Measurements from ENCODE around the gene PLPP2. TPM values are rescaled to one million over a fixed set of nuclear protein-coding genes. Genes with fewer than 3 reads are reported as not detected.

PLPP2 gene
- total RNA-seq, 2 experiments from 2014 or later = 0.03 to 0.80 TPM

DNA sequence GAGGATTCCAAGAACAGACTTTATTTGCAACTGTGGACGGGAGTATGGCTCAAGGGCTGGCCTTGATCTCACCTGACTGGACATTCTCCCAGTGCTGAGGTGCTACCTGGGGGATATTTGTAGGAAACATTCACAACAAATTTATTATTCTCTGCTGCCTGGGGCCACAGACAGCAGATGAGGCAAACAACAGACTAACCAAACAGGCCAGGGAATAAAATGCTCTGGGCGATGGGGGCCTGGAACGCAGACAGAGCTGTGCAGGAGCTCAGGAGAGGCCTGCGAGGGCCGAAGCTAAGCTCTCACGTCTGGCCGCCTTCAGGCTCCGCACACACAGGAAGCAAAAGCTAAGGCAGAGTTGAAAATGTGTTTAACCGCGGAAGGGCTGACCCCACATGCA, 7.8 kb downstream of the PLPP2 start:
- no peaks in the 10 kb centered on the region for H3K9me3 ChIP-seq (ENCODE audit: low read length)
- no peaks in the 10 kb centered on the region for H4K20me1 ChIP-seq (ENCODE audit: insufficient read depth, low read length)
- TF ChIP-seq EZH2phosphoT487 (IDR thresholded peaks at IDR 0.05; ENCODE audit: borderline replicate concordance, low read depth, low read length) = no peak
- TF ChIP-seq, protein P1, sequence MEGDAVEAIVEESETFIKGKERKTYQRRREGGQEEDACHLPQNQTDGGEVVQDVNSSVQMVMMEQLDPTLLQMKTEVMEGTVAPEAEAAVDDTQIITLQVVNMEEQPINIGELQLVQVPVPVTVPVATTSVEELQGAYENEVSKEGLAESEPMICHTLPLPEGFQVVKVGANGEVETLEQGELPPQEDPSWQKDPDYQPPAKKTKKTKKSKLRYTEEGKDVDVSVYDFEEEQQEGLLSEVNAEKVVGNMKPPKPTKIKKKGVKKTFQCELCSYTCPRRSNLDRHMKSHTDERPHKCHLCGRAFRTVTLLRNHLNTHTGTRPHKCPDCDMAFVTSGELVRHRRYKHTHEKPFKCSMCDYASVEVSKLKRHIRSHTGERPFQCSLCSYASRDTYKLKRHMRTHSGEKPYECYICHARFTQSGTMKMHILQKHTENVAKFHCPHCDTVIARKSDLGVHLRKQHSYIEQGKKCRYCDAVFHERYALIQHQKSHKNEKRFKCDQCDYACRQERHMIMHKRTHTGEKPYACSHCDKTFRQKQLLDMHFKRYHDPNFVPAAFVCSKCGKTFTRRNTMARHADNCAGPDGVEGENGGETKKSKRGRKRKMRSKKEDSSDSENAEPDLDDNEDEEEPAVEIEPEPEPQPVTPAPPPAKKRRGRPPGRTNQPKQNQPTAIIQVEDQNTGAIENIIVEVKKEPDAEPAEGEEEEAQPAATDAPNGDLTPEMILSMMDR (conservative IDR thresholded peaks at IDR 0.05; ENCODE audit: low read length) = no peak
- no peak for DNase-seq (ENCODE audit: low spot score)
- H3K4me1 ChIP-seq (ENCODE audit: insufficient read depth, low read length, poor library complexity, severe bottlenecking) = no peaks in the 10 kb centered on the region
- H3K9me2 ChIP-seq (ENCODE audit: insufficient read depth, low read length) = no peaks in the 10 kb centered on the region
- no peak overlapping the region for H2AFZ ChIP-seq (ENCODE audit: low read length)
- H3K79me2 ChIP-seq (ENCODE audit: insufficient read depth, low read depth, low read length) = no peaks in the 10 kb centered on the region
- H3K27ac ChIP-seq (ENCODE audit: low read depth, low read length, poor library complexity, severe bottlenecking) = no peak overlapping the region
- H3K4me3 ChIP-seq (ENCODE audit: low read depth, low read length, poor library complexity, severe bottlenecking) = no peak overlapping the region
- no peaks in the 10 kb centered on the region for H3K36me3 ChIP-seq (ENCODE audit: insufficient read depth, low read length)
- intact Hi-C loops (cut with micrococcal nuclease; ENCODE audit: unreplicated experiment) = no loop called here
- H3K4me2 ChIP-seq (ENCODE audit: low read length) = no peak overlapping the region
- POLR2A ChIA-PET = no interaction called here
- no TSS peak for BruUV-seq (replicated peaks)
- CTCF ChIA-PET (ENCODE audit: unreplicated experiment) = no interaction called here

DNA sequence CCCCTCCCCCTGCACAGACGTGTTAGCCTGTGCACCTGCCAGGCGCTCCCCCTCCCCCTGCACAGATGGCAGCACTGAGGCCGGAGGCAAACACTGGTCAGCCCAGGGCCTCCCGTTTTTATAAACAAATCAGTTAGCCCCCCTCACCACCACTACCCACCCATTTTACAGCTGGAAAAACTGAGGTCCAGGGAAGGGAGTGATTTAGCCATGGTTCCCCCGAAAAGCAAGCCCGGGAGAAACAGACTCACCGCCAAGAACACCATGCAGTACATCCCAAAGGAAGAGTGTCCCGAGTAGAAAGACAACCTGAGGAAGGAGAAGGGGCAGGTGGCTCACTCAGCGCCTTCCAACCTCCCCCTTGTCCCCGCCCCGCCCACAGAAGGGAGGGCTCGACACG, 8.7 kb downstream of the PLPP2 start:
- Histone ChIP-seq H3K27ac (ENCODE audit: low read depth, low read length, poor library complexity, severe bottlenecking) (no peak overlapping the region), H3K36me3 (ENCODE audit: insufficient read depth, low read length) (no peaks in the 10 kb centered on the region), H4K20me1 (ENCODE audit: insufficient read depth, low read length) (no peaks in the 10 kb centered on the region), H3K9me3 (ENCODE audit: low read length) (no peaks in the 10 kb centered on the region), H3K79me2 (ENCODE audit: insufficient read depth, low read depth, low read length) (no peaks in the 10 kb centered on the region), H3K9me2 (ENCODE audit: insufficient read depth, low read length) (no peaks in the 10 kb centered on the region), H3K4me1 (ENCODE audit: insufficient read depth, low read length, poor library complexity, severe bottlenecking) (no peaks in the 10 kb centered on the region), H2AFZ (ENCODE audit: low read length) (no peak overlapping the region), H3K4me2 (ENCODE audit: low read length) (no peak overlapping the region), H3K4me3 (ENCODE audit: low read depth, low read length, poor library complexity, severe bottlenecking) (no peak overlapping the region)
- ChIA-PET POLR2A (no interaction called here), CTCF (ENCODE audit: unreplicated experiment) (no interaction called here)
- DNase-seq (ENCODE audit: low spot score) = no peak
- TF ChIP-seq EZH2phosphoT487 (IDR thresholded peaks at IDR 0.05; ENCODE audit: borderline replicate concordance, low read depth, low read length) = no peak
- TF ChIP-seq, protein P1 (conservative IDR thresholded peaks at IDR 0.05; ENCODE audit: low read length) = no peak
- intact Hi-C loops (cut with micrococcal nuclease; ENCODE audit: unreplicated experiment) = no loop called here
- no TSS peak for BruUV-seq (replicated peaks)

DNA sequence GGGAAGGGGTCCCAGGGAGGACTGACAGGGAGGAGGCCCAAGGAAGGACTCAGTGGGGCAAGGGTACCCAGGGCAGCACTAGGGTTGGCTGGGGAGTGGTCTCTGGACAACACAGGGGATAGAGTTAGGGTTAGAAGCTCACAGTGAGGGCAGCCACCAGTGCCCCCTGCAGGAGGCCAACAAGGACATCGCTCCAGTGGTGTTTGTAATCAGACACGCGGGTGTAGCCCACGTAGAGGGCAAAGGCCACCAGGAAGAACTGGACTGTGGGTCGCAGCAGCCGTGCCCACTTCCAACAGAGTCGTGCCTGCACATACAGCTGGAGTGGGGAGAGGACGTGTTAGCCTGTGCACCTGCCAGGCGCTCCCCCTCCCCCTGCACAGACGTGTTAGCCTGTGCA, 9.2 kb downstream of the PLPP2 start:
- CTCF ChIA-PET (ENCODE audit: unreplicated experiment) = no interaction called here
- no peak for DNase-seq (ENCODE audit: low spot score)

More for the DNA sequence above, 9.2 kb downstream of the PLPP2 start:
- Histone ChIP-seq H2AFZ (ENCODE audit: low read length) (no peak overlapping the region), H3K4me3 (ENCODE audit: low read depth, low read length, poor library complexity, severe bottlenecking) (no peak overlapping the region), H3K79me2 (ENCODE audit: insufficient read depth, low read depth, low read length) (no peaks in the 10 kb centered on the region), H3K4me1 (ENCODE audit: insufficient read depth, low read length, poor library complexity, severe bottlenecking) (no peaks in the 10 kb centered on the region), H4K20me1 (ENCODE audit: insufficient read depth, low read length) (no peaks in the 10 kb centered on the region), H3K27ac (ENCODE audit: low read depth, low read length, poor library complexity, severe bottlenecking) (no peak overlapping the region), H3K9me3 (ENCODE audit: low read length) (no peaks in the 10 kb centered on the region), H3K4me2 (ENCODE audit: low read length) (no peak overlapping the region), H3K36me3 (ENCODE audit: insufficient read depth, low read length) (no peaks in the 10 kb centered on the region), H3K9me2 (ENCODE audit: insufficient read depth, low read length) (no peaks in the 10 kb centered on the region)
- POLR2A ChIA-PET = no interaction called here
- TF ChIP-seq EZH2phosphoT487 (IDR thresholded peaks at IDR 0.05; ENCODE audit: borderline replicate concordance, low read depth, low read length) = no peak
- TF ChIP-seq, protein P1 (conservative IDR thresholded peaks at IDR 0.05; ENCODE audit: low read length) = no peak
- intact Hi-C loops (cut with micrococcal nuclease; ENCODE audit: unreplicated experiment) = no loop called here
- BruUV-seq (replicated peaks) = no TSS peak

Measured in OCI-LY7 (cell line).